Endothelial cell of umbilical vein (primary cell): ENCODE data around the gene ARHGAP22.

Source experiments
- CTCF ChIP-seq, 2 donors: IDR thresholded peaks; 1 replicate in 1 of 2; 2 replicates in 1 of 2; pipeline ENCODE4 v1.5.1; 2011; ENCODE audit warnings: low read length in 2 of 2, mild to moderate bottlenecking in 2 of 2, moderate library complexity in 2 of 2, control low read depth in 1 of 2, inconsistent platforms in 1 of 2, low read depth in 1 of 2; ENCODE audit not compliant: insufficient read depth in 1 of 2; ENCODE audit errors: extremely low read depth in 1 of 2
- EZH2 ChIP-seq: IDR thresholded peaks from 2 replicates; pipeline ENCODE4 v1.6.1; 2012; ENCODE audit warnings: borderline replicate concordance, low read depth, mild to moderate bottlenecking, moderate library complexity, low read length, inconsistent platforms; ENCODE audit not compliant: severe bottlenecking
- GATA2 ChIP-seq: IDR thresholded peaks from 2 replicates; pipeline ENCODE4 v1.7.0; 2011; ENCODE audit warnings: low read depth, mild to moderate bottlenecking, moderate library complexity, mixed read lengths, low read length; ENCODE audit not compliant: insufficient read length, insufficient read depth
- POLR2A ChIP-seq: IDR thresholded peaks from 2 replicates; pipeline ENCODE4 v1.6.1; 2012; ENCODE audit warnings: low read depth, mild to moderate bottlenecking, control low read depth, low read length
- POLR2AphosphoS5 ChIP-seq: IDR thresholded peaks from 2 replicates; pipeline ENCODE4 v1.6.1; 2012; ENCODE audit warnings: low read depth, mild to moderate bottlenecking, control low read depth, low read length, moderate library complexity; ENCODE audit not compliant: insufficient read depth

- TF ChIP-seq CTCF (IDR thresholded peaks at IDR 0.05; ENCODE audit: extremely low read depth in 1 of 2, insufficient read depth in 1 of 2, low read depth in 1 of 2, low read length in 2 of 2), result no peak
- no peak for TF ChIP-seq POLR2AphosphoS5
- no peak for TF ChIP-seq POLR2A
- no peak for TF ChIP-seq EZH2
- no peak for TF ChIP-seq GATA2
These were observed 62.2 kb downstream of the ARHGAP22 start for GRCh38 chr10:48542471-48543181.
